ENCODE data around the gene EYS.

EYS gene

DNA sequence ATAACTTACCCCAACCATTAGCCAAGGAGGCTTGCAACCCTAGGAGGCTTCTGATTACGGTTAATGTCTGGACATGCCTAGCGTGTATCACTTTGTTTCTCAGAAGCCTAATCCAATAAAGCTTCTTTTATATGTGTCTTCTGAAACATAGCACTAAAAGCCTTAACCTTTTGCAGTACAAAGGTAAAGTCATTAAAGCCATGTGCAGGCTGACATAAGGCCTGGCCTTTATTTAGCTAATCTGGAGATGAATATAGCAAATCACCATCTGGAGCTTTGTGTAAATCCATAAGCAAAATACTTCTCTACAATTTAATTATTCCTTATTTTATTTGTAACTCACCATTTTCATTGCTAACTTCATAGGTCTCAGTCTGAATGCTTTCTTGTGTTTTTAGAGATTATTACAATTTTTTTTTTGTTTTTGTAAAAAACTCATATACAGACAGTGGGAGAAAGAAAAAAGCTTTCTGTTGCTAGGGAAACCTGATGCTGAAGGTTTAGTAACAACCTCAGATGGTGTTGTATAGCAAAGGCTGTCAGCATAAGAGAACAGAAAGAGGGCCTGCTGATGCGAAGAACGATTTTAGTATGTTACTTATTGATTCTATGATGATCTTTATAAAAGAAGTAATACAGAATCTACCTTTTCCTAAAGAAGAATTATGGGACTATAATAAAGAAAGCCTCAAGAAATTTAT lies at the start of gene EYS:
Gene EYS, minus strand, starts transcription at position 101 of the 701 bp plus-strand sequence. CDS start 211,816 bp downstream, outside the sequence.
- no peak for DNase-seq

DNA sequence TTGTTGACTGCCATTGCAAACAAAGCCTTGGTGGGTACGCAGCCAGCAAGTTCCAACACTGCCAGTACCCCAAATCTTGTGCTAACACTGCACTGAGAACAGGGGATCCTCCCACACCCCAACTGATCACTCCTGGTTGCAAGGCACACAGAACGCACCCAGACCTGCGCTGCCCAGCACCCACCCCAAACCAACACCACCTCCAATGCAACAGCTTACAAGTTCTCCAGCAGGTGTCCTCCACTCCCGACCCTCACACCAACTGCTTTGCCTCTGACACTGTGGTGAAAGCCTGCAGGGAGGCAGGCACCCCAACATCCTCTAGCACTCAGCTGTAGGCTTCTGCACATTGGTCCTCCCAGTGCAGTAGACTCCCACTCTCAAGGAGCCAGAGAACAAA lies 39.3 kb upstream of the EYS start:
- no peak for DNase-seq

DNA sequence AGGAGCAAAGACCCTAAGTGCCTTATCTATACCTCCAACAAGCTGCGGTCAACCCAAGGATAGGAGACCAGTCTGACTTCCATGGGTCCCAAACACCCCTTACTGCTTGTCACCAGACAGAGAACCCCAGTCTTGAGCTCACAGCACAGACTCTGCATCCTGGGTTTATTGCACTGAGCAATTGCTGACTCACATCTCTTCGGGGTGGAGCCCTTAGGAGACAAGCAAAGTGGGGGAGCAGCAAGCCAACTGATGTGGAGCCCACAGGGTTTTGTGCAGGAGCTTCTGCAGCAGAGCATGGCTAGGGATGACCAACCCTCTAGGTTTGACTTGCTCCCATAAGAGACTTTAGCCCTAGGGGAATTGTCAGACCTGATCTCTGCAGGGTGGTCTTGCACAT lies 38.6 kb upstream of the EYS start:
- DNase-seq: no peak

DNA sequence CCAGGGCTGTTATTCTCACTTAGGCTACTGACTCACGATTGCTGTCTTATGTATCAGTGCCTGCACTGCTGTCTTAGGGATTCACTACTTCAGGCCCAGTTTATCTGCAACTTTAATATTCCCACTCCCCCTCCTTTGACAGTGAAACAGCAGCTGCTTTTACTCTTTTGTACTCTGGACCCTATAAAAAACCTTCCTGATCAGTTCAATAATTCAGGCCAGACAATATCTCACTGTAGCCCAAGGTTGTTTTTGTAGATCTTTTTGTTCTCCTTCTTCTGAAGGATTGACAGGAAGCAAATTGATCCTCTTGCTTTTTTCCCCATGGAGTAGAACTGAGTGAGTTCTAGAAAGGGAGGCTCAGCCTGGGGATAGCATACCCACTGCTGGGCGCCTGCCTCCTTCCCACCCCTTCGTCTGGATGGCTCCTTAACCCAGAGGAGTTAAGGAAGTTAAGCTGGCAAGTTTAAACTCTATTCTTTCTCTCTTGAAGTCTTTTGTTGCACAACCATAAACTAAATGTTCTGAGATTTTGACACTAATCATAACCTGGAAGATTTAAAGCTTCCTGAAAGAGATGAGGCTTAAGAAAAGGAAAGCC lies 22.0 kb upstream of the EYS start:
- DNase-seq: no peak

DNA sequence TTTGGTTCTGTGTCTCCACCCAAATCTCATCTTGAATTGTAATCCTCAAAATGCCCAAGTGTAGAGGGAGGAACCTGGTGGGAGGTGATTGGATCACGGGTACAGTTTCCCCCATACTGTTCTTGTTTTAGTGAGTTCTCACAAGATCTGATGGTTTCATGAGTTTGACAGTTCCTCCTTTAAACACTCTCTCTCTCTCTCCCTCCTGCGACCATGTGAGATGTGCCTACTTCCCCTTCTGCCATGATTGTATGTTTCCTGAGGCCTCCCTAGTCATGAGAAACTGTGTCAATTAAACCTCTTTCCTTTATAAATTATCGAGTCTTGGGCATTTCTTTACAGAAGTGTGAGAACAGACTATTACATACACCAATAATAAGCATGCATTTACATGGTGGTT lies 12.1 kb upstream of the EYS start:
- no peak for DNase-seq

DNA sequence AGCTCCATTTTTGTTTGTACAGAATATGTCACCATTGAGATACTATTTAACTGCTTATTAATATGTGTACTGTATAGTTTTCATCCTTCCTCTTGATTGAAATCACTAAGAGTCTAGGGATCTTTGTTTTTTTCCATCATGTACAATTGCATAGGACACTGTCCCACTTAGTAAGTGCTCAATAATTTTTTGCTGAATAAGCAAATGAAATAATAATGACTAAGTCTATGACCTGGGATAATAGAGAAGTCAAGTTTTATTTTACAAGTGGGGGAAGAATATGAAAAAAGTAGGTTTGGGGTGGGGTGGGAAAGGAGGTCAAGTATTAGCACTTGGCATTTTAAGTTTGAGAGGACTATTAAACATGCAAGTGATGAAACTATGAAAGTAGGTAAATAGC lies 4.5 kb upstream of the EYS start:
- no peak for DNase-seq

DNA sequence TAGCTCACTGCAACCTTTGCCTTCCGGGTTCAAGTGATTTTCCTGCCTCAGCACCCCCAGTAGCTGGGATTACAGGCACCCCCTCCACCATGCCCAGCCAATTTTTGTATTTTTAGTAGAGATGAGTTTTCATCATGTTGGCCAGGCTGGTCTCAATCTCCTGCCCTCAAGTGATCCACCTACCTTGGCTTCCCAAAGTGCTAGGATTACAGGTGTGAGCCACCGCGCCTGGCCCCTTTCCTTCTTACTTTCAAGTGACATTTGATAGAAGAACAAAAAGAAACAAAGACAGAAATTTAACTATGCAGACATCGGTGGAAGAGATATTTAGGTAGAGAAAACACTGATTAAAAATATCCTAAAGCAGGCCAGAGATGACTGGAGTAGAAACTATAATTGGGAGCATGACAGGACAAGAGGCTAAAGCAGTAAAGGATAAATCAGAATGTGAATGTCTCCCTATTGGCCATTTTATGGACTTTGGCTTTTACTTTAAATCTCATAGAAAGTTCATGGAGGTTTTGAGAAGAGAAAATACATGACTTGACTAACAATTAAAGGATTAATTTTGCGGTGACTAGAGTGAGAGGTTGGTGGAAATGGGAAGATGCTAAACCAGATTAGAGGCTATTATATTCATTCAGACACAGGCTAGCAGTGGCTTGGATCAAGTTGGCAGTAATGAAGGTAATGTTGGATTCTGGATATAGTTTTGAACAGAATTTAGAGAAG lies 2.2 kb upstream of the EYS start:
- no peak for DNase-seq

DNA sequence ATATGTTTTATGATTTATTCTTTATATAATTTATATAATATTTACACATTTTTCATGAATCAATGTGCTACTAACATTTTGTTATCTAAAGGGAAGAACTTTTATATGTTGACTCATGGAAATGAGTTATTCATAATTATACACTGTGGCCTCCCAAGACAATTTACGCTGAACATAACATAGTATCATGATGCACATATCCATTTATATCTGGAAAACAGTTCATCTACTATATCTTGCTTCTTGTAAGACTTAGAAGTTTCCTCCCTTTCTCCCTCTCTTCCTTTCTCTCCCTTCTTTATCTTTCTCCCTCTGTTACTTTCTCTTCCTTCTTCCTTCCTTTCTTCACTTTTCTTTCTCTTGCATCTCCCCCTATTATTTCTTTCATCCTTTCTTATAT lies 1.1 kb upstream of the EYS start:
- no peak for DNase-seq

DNA sequence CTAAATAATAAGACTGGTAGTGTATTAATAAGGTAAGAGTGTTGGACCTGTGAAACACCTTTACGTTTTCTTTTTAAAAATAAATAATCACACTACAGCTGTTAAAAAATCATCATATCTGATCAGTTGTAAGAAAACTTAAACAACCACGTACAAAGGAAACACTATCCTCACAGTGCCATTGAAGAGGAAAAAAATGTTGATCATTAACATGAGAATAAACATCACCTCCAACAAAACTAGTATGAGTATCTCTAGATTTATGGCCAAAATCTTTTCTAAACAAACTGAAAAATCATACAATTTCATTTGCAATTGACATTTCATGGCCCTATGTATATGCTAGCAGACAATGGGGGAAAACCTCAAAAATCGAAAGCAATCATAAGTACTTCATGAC lies 590 bp downstream of the EYS start:
- DNase-seq: no peak

DNA sequence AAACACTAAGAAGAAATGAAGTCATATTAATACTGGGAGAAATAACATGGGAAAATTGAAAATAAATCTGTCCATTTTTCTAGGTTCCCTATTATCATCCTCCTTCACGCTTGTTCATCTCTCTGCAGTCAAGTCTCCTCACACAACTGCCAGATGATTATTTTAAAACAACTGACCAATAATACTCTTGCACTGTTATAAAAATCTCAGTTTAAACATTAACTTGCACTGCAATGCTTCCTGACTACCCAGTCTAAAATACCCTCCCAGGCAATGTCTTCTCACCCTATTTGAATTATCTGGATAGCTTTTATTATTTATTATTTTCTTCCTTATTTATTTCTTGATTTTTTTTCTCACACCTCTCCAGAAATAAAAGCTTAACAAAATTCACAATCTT lies 5.7 kb downstream of the EYS start:
- no peak for DNase-seq

DNA sequence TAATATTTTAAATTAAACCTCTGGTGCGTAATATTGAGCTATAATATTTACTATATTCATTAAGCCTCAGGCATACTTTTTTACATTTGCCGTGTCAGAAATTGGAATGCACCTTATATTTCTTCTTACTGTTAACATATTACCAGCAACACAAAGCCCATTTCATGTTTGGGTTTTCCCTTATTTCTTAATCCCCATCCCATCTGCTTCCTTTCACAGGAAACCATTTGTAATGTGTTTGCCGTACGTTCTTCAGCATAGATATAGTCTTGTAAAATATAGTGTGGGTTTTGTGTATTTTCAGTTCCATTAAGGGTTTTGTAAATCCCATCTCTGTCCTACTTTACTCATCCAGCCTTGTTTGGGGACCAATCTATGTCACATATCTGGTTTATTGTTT lies 6.5 kb downstream of the EYS start:
- DNase-seq: no peak

DNA sequence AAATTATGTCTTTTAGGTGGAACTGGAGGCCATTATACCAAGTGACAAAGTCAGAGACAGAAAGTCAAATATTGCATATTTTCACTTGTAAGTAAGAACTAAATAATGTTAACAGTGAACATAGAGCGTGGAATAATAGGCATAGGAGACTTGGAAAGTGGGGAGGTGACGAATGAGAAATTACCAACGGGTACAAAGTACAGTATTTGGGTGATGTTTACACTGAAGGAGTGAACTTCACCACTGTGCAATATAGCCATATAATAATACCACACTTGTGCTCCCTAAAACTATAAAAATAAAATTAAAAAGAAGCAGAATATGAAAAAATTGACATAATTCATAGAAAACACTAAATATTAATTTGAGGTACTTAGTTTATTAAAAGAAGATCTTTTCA lies 14.9 kb downstream of the EYS start:
- DNase-seq: no peak

DNA sequence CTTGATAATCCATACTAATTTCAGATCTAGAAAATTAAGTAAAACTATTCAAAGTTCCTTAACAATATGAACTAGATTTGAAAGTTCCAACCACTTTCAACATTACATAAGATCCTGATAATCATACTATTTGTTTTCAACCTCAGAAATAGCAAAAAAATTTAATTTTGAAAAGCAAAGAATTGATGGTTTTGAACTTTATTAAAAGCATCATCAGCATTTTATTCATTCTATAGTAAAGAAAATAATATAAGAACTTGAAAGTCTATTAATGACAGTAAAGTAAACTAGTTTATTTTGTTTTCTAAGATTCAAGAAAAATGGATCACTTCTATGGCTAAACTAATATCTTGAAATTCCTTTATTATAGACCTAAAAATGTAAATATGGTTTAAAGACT lies 26.8 kb downstream of the EYS start:
- no peak for DNase-seq

DNA sequence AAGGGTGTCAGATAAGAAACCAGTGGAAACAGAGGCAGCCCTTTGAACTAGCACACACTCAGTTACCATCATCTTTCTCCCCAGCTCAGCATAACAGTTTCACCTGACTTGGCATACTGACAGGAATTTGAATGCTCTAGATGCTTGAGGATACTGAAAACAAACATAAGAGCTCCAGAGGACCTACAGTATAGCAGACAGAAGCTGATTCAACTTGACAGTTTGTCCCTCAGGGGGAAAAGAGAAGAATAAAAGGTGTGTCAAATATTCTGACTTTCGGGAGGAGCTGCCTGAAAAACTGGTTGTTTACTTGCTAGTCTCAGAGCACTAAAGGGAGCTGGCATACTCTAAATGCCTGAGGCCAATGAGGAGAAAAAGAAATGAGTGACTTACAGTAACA lies 35.1 kb downstream of the EYS start:
- DNase-seq: no peak

DNA sequence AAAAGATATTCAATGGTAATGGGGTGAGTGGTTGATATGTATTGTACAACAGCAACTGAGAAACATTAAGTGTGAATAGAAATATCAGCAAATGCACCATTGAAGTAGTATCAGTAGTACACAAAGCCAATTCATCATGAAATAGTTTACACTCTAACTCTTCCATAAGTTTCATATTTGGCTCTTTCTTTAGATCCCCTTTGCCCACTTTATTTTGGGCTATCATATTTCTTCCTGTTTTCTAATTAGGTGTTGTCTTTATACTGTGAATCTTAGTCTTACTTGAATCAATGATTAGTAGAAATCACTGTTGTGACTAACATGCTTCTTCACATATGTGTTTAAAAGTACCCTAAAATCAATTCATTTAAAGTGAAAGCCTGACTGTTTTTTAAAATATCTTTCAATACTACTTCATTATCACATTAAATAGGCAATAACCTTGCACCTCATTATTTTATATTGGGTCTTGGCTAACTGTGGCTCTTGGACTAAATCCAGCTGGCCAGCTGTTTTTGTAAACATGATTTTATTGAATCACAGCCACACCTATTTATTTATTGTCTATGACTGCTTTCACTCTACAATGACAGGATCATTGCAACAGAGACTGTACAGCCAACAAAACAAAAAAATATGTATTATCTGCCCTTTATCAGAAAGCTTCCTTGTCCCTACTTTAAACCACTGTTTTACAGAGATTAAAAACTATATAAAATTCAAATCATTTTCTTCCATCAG lies 38.9 kb downstream of the EYS start:
- no peak for DNase-seq

DNA sequence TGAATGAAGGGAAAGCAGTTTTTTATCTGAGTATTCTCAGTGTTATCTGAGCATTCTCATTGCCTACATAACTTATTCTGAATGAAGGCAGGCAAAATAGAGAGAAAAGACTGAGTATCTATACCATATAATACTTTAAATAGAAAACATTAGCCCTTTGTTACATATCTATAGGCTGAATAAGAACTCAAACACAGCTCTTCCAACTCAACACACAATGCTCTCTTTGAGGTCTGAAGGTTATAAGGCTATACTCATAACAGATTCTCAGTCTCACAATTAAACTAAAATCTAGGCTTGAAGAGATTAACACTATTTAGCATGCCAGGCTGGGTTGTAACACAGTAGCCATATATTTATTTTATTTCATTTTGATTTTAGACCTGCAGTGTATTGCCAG lies 56.9 kb downstream of the EYS start:
- no peak for DNase-seq

DNA sequence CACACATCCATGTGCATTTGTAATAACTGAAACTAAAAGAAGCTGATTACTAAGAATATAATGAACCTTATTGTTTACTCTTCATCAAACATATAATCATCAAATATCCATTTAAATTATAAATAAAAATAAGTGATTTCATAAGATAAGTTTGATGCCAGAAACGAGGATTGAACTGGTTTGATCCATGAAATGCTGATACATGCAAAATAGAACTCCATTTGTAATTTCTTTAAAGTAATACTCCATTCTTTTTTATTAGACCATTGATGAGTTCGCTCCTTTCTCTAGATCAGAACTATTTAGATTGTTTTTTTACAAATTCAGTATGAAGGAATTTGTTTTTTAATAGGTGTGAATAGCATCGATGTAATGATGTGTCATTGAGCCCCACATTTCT lies 57.6 kb downstream of the EYS start:
- DNase-seq: no peak

DNA sequence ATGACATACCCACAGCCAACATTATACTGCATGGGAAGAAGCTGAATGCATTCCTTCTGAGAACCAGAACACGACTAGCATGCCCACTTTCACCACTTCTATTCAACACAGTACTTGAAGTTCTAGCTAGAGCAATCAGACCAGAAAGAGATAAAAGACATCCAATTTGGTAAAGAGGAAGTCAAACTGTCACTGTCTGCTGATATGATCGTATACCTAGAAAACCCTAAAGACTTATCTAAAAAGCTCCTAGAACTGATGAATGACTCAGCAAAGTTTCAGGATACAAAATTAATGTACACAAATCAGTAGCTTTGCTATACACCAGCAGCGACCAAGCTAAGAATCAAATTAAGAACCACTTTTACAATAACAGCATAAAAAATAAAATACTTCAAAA lies 60.5 kb downstream of the EYS start:
- DNase-seq: no peak

DNA sequence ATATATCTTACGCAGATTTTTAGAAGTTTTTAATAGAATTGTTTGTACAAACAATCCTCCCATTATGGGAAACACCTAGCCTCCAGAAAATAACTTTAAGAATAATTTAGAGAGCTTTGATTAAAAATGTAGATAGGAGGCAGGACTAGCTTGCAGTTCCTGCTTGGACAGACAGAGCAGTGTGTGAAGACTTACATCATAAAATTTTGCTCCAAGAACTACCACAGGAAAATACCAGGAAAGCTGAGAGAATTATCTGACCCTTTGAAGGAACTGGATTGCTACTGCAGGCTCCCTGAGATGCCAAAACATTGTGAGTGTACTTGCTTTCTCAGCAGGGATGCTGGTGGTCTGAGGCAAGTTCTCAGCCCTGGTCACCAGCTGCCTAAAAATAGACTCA lies 64.2 kb downstream of the EYS start:
- no peak for DNase-seq

DNA sequence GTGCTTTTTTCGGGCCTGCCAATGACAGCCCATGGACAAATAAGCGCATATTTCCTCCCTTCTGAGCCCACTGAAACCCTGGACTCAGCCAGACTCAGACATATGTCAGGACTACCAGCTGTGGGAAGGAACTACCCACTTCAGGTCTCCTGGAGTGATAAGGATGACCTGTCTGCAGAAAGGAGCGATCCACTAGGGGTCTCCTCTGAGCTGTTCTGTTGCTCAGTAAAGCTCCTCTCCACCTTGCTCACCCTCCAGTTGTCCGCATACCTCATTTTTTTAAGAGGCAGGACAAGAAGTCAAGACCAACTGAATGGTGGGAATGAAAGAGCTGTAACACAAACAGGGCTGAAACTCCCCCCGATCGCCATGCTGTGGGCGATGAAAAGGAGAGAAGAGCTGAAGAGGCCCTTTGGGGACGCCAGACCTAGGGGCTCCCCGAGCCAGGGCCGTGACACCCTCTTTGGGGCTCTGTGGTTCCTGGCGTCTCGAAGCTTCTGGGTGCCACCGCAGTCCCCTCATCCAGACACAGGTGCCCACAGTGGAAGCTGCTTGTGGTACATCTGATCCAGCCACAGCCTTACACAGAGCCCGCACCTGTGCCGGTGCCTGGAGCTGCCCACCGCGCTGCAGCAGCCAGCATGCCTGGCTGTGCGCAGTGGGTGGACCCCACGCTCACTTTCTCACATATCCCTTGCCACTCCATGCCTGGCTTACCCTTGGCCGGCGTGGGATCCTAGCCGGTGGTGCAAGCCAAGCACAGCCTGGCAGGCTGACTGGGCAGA lies 68.8 kb downstream of the EYS start:
- no peak for DNase-seq

DNA sequence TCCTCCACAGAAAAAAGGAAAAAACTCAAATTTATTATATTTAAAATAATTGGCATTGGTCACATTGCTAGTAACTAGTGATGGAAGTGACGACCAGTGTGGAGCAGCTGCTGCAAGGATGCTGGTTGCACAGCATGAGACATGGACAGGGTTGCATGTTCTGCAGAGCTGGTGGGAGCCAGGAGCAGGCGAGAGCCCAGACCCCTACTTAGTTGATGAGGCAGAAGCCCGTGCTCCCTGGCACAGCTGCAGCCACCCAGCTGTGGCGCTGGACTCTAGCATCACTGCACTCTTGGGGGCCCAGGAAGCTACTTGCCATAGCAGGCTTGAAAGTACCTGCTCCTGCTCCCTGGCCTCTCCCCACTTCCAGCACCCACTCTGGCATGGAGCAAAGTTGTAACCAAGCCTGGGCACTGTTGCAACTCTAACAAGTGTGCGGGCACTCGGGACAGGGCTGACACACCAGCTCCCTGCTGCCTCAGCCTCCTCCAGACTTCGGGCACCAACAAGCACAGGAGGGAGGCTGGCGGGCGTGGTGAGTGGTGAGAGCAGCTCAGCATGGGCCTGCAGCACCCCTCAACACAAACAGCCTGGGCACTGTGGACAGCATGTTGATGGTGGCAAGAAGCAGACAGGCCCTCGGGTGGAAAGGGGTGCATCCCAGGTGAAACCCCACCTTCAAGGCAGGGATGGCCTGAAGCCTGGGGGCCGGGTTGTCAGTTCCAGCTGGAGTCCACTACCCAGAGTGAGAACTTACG lies 69.6 kb downstream of the EYS start:
- DNase-seq: no peak

DNA sequence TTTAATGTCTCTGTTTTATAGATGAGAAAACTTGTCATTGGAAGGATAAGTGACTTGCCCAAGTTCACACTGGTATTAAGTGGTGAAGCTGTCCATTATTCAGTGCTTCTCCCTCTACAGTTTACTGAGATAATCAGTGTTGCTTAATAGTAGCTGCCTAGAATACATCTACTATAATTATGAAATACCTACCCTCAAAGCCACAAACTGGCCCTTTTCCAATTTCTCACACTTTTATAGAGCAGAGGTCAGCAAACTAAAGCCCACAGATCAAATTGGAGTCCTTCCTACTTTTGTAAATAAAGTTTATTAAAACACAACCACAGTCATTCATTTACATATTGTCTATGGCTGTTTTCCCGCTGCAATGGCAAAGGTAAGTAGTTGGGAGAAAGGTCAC lies 73.5 kb downstream of the EYS start:
- no peak for DNase-seq

Data from activated T-cell treated with anti-CD3 and anti-CD28 coated beads, Interleukin-2, amount 50 U/mL, for 1 hour (primary cell).